ENCODE results near the gene GIMAP1. TPM values are rescaled to one million over a fixed set of nuclear protein-coding genes. Genes with fewer than 3 reads are reported as not detected.

GIMAP1 gene
- total and polyA plus RNA-seq, 4 donors = 0.95 to 11.6 (median 4.8) TPM

DNA sequence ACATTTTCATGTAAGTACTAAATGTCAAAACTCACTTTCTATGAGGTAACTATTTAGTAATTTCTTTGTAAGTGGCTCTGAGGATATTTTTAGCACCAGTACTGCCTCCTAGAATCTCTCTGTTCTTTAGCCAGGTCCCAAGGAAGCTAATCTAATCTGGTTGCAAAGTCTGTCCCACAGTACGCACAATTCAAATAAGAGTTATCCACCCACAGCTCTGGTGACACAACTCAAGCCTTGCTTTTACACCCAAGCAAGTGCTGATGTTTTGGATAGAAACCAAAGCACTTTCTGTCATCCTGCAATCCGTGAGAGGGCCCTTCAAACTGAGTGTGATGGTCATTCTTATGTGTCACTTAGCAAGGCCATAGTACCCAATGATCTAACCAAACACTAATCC is 35.3 kb downstream of the GIMAP1 start:
- no peaks in the 10 kb centered on the region for H3K9me3 ChIP-seq (ENCODE audit: control insufficient read depth, low read length)
- 2 to 4% methylated on average over 2 of the region's 2 CpGs for WGBS, 2 donors
- H3K4me3 ChIP-seq (ENCODE audit: low read length in 2 of 2) = no peak overlapping the region
- H3K36me3 ChIP-seq (ENCODE audit: control insufficient read depth in 1 of 2, insufficient read depth in 2 of 2, low read length in 1 of 2) = no peaks in the 10 kb centered on the region
- no peaks in the 10 kb centered on the region for H3K4me1 ChIP-seq (ENCODE audit: control insufficient read depth in 1 of 2, insufficient read depth in 2 of 2, low read length in 2 of 2)
- DNase-seq = no peak
- ATAC-seq (ENCODE audit: low FRiP score) = no peak
- H3K27ac ChIP-seq (ENCODE audit: low read depth in 1 of 2, low read length in 2 of 2) = no peak overlapping the region
- intact Hi-C loops (cut with DNase I) = no loop called here
- H3K27me3 ChIP-seq (ENCODE audit: control insufficient read depth in 1 of 2, insufficient read depth in 2 of 2, low read length in 1 of 2) = no peaks in the 10 kb centered on the region

GRCh38 chr7:150753239-150753638 is 36.8 kb downstream of the GIMAP1 start:
- Histone ChIP-seq H3K4me1 (ENCODE audit: control insufficient read depth in 1 of 2, insufficient read depth in 2 of 2, low read length in 2 of 2) (no peaks in the 10 kb centered on the region), H3K9me3 (ENCODE audit: control insufficient read depth, low read length) (no peaks in the 10 kb centered on the region), H3K4me3 (ENCODE audit: low read length in 2 of 2) (no peak overlapping the region), H3K27ac (ENCODE audit: low read depth in 1 of 2, low read length in 2 of 2) (no peak overlapping the region), H3K27me3 (ENCODE audit: control insufficient read depth in 1 of 2, insufficient read depth in 2 of 2, low read length in 1 of 2) (no peaks in the 10 kb centered on the region), H3K36me3 (ENCODE audit: control insufficient read depth in 1 of 2, insufficient read depth in 2 of 2, low read length in 1 of 2) (no peaks in the 10 kb centered on the region)
- intact Hi-C loops (cut with DNase I) = no loop called here
- ATAC-seq (ENCODE audit: low FRiP score) (no peak), DNase-seq (peak in 1 of 2 donors; percentile 73)
- 16 to 20% methylated on average over 6 of the region's 6 CpGs for WGBS, 2 donors

GRCh38 chr7:150753826-150754603 is 37.6 kb downstream of the GIMAP1 start:
- DNase-seq (no peak), ATAC-seq (ENCODE audit: low FRiP score) (peak; percentile 42)
- Histone ChIP-seq H3K27ac (ENCODE audit: low read depth in 1 of 2, low read length in 2 of 2) (no peak overlapping the region), H3K4me3 (ENCODE audit: low read length in 2 of 2) (no peak overlapping the region), H3K9me3 (ENCODE audit: control insufficient read depth, low read length) (no peaks in the 10 kb centered on the region), H3K27me3 (ENCODE audit: control insufficient read depth in 1 of 2, insufficient read depth in 2 of 2, low read length in 1 of 2) (no peaks in the 10 kb centered on the region), H3K36me3 (ENCODE audit: control insufficient read depth in 1 of 2, insufficient read depth in 2 of 2, low read length in 1 of 2) (no peaks in the 10 kb centered on the region), H3K4me1 (ENCODE audit: control insufficient read depth in 1 of 2, insufficient read depth in 2 of 2, low read length in 2 of 2) (no peaks in the 10 kb centered on the region)
- WGBS, 2 donors = 39 to 40% methylated on average over 3 of the region's 3 CpGs
- intact Hi-C loops (cut with DNase I) = no loop called here

DNA sequence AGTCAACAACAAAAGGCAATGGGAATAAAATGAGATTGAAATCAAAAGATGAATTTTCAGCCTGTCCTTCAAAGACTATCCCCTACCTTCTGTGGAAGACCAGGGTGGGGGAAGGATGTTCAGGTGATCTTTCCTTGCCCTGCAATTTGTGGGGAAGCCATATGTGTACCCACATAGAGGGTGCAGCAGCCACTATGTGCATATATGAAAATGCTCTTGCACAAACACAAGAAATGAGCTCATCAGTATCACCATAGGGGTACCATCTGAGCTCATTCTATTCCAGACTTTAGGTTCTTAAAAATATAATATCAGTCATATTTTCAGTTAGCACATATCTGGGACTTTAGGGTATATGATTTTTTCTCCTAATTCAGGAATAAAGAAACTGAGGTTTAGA is 38.5 kb downstream of the GIMAP1 start:
- Histone ChIP-seq H3K36me3 (ENCODE audit: control insufficient read depth in 1 of 2, insufficient read depth in 2 of 2, low read length in 1 of 2) (no peaks in the 10 kb centered on the region), H3K9me3 (ENCODE audit: control insufficient read depth, low read length) (no peaks in the 10 kb centered on the region), H3K4me1 (ENCODE audit: control insufficient read depth in 1 of 2, insufficient read depth in 2 of 2, low read length in 2 of 2) (no peaks in the 10 kb centered on the region), H3K27me3 (ENCODE audit: control insufficient read depth in 1 of 2, insufficient read depth in 2 of 2, low read length in 1 of 2) (no peaks in the 10 kb centered on the region), H3K27ac (ENCODE audit: low read depth in 1 of 2, low read length in 2 of 2) (no peak overlapping the region), H3K4me3 (ENCODE audit: low read length in 2 of 2) (no peak overlapping the region)
- intact Hi-C loops (cut with DNase I) = no loop called here
- ATAC-seq (ENCODE audit: low FRiP score) (no peak), DNase-seq (no peak)

GRCh38 chr7:150755473-150756099 is 39.2 kb downstream of the GIMAP1 start:
- H3K27me3 ChIP-seq (ENCODE audit: control insufficient read depth in 1 of 2, insufficient read depth in 2 of 2, low read length in 1 of 2) = no peaks in the 10 kb centered on the region
- no peak overlapping the region for H3K4me3 ChIP-seq (ENCODE audit: low read length in 2 of 2)
- intact Hi-C loops (cut with DNase I) = no loop called here
- H3K9me3 ChIP-seq (ENCODE audit: control insufficient read depth, low read length) = no peaks in the 10 kb centered on the region
- 52 to 58% methylated on average over 4 of the region's 4 CpGs for WGBS, 2 donors
- H3K36me3 ChIP-seq (ENCODE audit: control insufficient read depth in 1 of 2, insufficient read depth in 2 of 2, low read length in 1 of 2) = no peaks in the 10 kb centered on the region
- peak; percentile 45 for ATAC-seq (ENCODE audit: low FRiP score)
- DNase-seq = no peak
- H3K27ac ChIP-seq (ENCODE audit: low read depth in 1 of 2, low read length in 2 of 2) = no peak overlapping the region
- no peaks in the 10 kb centered on the region for H3K4me1 ChIP-seq (ENCODE audit: control insufficient read depth in 1 of 2, insufficient read depth in 2 of 2, low read length in 2 of 2)

GRCh38 chr7:150756166-150756565 is 39.8 kb downstream of the GIMAP1 start:
- Histone ChIP-seq H3K27ac (ENCODE audit: low read depth in 1 of 2, low read length in 2 of 2) (no peak overlapping the region), H3K36me3 (ENCODE audit: control insufficient read depth in 1 of 2, insufficient read depth in 2 of 2, low read length in 1 of 2) (no peaks in the 10 kb centered on the region), H3K4me1 (ENCODE audit: control insufficient read depth in 1 of 2, insufficient read depth in 2 of 2, low read length in 2 of 2) (no peaks in the 10 kb centered on the region), H3K4me3 (ENCODE audit: low read length in 2 of 2) (no peak overlapping the region), H3K9me3 (ENCODE audit: control insufficient read depth, low read length) (no peaks in the 10 kb centered on the region), H3K27me3 (ENCODE audit: control insufficient read depth in 1 of 2, insufficient read depth in 2 of 2, low read length in 1 of 2) (no peaks in the 10 kb centered on the region)
- DNase-seq (no peak), ATAC-seq (ENCODE audit: low FRiP score) (peak; percentile 15)
- intact Hi-C loops (cut with DNase I) = no loop called here
- 65 to 69% methylated on average over 3 of the region's 3 CpGs for WGBS, 2 donors

DNA sequence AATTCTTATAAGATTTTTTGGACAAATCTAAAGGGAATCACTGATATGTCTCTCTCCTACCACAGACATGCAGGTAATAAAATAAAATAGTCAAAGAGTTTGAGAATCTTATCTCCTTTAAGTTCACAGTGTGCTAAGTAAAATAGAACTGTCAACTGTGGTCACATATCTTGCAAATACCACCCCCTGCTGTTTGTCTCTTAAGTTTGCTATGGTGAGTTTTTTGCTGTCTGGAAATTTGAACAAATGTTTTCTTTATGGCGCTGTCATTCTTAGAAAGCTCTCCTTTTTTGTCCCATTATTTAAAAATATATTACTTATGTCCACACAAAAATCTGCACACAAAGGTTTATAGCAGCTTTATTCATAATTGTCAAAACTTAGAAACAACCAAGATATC is 40.4 kb downstream of the GIMAP1 start:
- H3K27ac ChIP-seq (ENCODE audit: low read depth in 1 of 2, low read length in 2 of 2) = no peak overlapping the region

DNA sequence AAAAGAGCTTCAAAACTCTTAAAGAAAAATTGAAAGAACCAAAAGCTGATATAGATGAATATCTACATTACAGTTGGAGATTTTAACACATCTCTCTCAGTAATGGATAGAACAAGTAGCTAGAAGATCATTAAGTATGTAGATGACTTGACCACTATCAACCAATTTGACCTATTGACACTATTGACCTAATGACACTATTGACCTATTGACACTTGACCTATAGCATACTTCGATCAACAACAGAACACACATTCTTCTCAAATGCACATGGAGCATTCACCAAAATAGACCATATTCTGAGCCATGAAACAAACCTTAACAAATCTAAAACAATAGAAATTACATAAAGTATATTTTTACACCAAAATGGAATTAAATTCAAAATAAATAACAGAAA is 43.1 kb downstream of the GIMAP1 start:
- 38 to 50% methylated on average over 1 of the region's 1 CpG for WGBS, 2 donors
- ATAC-seq (ENCODE audit: low FRiP score) = no peak
- H3K27ac ChIP-seq (ENCODE audit: low read depth in 1 of 2, low read length in 2 of 2) = no peak overlapping the region
- no peak for DNase-seq
- H3K27me3 ChIP-seq (ENCODE audit: control insufficient read depth in 1 of 2, insufficient read depth in 2 of 2, low read length in 1 of 2) = no peaks in the 10 kb centered on the region
- H3K36me3 ChIP-seq (ENCODE audit: control insufficient read depth in 1 of 2, insufficient read depth in 2 of 2, low read length in 1 of 2) = no peaks in the 10 kb centered on the region
- no peaks in the 10 kb centered on the region for H3K9me3 ChIP-seq (ENCODE audit: control insufficient read depth, low read length)
- no peak overlapping the region for H3K4me3 ChIP-seq (ENCODE audit: low read length in 2 of 2)
- no peaks in the 10 kb centered on the region for H3K4me1 ChIP-seq (ENCODE audit: control insufficient read depth in 1 of 2, insufficient read depth in 2 of 2, low read length in 2 of 2)
- intact Hi-C loops (cut with DNase I) = no loop called here

More for the DNA sequence above, 40.4 kb downstream of the GIMAP1 start:
- ATAC-seq (ENCODE audit: low FRiP score) (no peak), DNase-seq (no peak)
- Histone ChIP-seq H3K9me3 (ENCODE audit: control insufficient read depth, low read length) (no peaks in the 10 kb centered on the region), H3K27me3 (ENCODE audit: control insufficient read depth in 1 of 2, insufficient read depth in 2 of 2, low read length in 1 of 2) (no peaks in the 10 kb centered on the region), H3K4me3 (ENCODE audit: low read length in 2 of 2) (no peak overlapping the region), H3K4me1 (ENCODE audit: control insufficient read depth in 1 of 2, insufficient read depth in 2 of 2, low read length in 2 of 2) (no peaks in the 10 kb centered on the region), H3K36me3 (ENCODE audit: control insufficient read depth in 1 of 2, insufficient read depth in 2 of 2, low read length in 1 of 2) (no peaks in the 10 kb centered on the region)
- intact Hi-C loops (cut with DNase I) = no loop called here
- WGBS, 2 donors = 13 to 14% methylated on average over 1 of the region's 1 CpG

GRCh38 chr7:150766334-150766709 is 49.9 kb downstream of the GIMAP1 start:
- Histone ChIP-seq H3K27ac (ENCODE audit: low read depth in 1 of 2, low read length in 2 of 2) (no peak overlapping the region), H3K36me3 (ENCODE audit: control insufficient read depth in 1 of 2, insufficient read depth in 2 of 2, low read length in 1 of 2) (no peaks in the 10 kb centered on the region), H3K27me3 (ENCODE audit: control insufficient read depth in 1 of 2, insufficient read depth in 2 of 2, low read length in 1 of 2) (no peaks in the 10 kb centered on the region), H3K9me3 (ENCODE audit: control insufficient read depth, low read length) (no peaks in the 10 kb centered on the region), H3K4me3 (ENCODE audit: low read length in 2 of 2) (no peak overlapping the region), H3K4me1 (ENCODE audit: control insufficient read depth in 1 of 2, insufficient read depth in 2 of 2, low read length in 2 of 2) (no peaks in the 10 kb centered on the region)
- intact Hi-C loops (cut with DNase I) = no loop called here
- ATAC-seq (ENCODE audit: low FRiP score) (no peak), DNase-seq (no peak)

Measured in aorta (tissue), 5 donors.